NCI-H1417 (cell line): ENCODE results near the gene ENPP7.

ENCODE experiments used
- DNase-seq, 3 experiments: peaks; one replicate each; lab custom pipeline; 2025; lab: John Stamatoyannopoulos, UW

ENPP7 gene

DNA sequence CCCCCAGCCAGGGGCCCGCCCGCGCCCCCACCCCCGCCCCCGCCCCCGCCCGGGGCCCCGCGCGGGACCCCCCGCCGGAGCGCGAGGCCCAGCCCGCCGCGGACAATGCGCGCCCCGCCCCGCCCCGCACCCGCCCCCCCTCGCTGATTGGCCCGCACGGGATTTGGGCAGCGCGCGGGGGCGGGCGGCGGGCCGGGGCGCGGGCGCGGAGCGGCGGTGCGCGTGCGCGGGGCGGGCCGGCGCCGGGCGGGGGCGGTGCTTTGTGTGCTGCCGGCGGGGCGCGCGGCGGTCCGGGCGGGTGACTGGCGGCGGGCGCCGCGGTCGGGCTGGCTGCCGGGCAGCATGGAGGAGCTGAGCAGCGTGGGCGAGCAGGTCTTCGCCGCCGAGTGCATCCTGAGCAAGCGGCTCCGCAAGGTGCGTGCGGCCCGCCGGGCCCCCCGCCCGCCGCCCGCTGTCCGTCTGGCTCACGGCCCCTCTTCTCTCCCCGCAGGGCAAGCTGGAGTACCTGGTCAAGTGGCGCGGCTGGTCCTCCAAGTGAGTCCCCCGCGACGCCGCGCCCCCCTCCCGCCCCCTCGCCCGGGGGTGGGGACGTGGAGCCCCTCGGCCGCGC lies 47.3 kb downstream of the ENPP7 start, which contains the start of gene CBX2:
Gene CBX2 (plus strand): TSS at position 255 of the 610 bp plus-strand sequence. CDS start 88 bp downstream, at position 343.
- peak; percentile 81 to 88 (median 86) for DNase-seq

DNA sequence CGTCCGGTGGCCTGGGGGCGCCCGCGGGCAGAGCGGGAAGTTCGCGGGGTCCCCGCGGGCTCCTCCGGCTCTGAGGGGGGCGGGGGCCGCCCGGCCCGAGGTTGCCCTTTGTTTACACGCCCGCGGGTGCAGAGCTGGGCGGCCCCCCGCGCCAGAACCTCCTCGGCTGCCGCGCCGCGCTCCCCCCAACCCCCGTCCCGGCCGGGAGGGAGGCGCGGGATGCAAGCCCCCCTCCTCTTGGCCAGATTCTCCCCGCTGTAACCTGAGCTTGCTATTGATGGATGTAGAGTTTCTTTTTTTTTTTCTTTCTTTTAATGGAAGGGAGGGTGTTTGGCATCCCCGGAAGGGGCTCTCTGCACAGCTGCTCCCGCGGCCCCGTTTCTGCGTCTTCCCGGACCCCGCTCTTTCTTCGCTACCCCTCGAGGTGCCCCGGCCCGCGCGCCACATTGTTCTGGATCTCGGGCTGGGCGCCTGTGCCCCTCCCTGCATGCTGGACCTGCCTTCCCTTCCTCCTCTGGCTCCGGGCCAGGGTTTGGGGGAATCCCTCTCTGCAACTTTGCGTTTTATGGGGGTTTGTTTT lies 47.9 kb downstream of the ENPP7 start:
- DNase-seq = peak; percentile 44 to 79 (median 61)

DNA sequence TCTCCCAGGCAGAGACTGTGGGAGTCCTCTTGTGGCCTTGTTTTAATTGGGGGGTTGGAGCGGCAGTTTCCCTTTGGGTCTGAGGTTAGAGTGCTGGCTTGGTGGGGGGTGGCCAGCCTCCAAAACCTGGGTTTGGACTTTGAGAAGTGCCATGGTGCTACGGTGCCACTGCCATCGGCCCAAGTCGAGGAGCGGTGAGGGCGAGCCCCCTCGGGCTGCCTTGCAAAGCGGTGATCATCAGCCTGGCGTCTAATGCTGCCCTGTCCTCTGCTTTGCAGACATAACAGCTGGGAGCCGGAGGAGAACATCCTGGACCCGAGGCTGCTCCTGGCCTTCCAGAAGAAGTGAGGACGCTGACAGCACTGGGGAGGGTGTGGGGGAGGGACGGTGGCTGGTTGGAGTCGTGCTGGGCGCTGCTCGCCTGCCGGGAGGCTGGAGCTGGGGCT lies 48.4 kb downstream of the ENPP7 start:
- DNase-seq = peak in 2 of 3 experiments; percentile 39 to 66

DNA sequence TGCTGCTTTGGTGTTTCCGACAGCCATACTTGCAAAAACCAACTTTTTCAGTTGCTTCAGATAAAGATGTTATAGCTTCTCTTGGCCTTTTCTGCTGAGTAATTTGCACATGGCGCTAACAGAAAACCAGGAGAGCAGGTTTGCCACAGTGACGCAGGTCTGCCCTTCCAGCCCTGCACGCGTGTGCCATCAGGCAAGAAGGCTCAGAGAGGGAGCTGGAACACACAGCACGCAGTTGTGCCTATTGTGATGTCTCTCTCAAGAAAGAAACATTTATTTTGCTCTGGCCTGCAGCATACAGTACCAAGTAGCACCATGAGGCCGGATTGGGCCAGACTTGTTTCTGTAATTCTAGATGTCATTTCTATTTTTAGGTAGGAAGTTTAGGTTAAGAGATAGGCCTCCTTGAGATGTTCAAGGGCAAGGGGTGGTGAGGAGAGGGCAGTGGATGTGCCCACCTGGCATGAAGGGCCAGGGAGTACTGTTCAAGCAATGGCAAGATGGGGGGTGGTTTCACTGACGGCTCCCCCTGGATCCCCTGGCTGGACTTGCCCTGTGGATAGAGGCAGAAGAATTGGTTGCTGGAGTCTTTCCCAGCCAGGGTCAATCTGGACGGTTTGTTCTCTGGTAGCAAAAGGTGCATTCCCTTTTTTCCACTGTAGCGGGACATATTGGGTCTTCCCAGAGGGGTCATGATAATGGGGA lies 49.1 kb downstream of the ENPP7 start:
- DNase-seq = no peak

DNA sequence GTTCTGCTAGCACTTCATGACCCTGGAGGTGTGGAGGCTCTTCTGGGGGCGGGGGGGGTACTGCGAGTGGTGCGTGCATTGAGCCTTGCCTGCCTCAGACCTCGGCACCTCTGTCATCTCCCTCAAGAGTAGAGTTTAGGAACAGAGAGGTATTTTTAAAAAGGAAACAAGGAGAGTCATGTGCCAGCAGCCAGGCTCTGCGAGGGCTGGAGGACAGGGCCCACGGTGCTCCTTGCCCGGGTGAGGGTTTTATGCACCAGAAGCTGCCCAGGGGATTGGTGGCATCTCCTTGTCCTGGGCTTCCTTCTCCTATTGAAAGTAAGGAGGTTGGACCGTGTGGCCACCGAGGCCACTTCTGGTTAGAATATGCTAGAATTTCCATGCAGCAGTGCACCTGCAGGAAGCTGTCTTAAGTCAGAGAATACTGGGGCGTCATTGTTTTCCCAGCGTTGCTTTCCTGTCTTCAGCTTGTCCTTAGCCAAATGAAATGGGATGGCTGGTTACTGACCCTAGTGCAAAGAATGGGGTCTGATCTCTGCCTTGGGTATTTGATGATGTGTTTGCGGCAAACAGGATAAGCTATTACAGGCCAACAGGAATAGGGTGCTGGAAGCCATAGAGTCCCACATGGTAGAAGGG lies 50.4 kb downstream of the ENPP7 start:
- DNase-seq = no peak

DNA sequence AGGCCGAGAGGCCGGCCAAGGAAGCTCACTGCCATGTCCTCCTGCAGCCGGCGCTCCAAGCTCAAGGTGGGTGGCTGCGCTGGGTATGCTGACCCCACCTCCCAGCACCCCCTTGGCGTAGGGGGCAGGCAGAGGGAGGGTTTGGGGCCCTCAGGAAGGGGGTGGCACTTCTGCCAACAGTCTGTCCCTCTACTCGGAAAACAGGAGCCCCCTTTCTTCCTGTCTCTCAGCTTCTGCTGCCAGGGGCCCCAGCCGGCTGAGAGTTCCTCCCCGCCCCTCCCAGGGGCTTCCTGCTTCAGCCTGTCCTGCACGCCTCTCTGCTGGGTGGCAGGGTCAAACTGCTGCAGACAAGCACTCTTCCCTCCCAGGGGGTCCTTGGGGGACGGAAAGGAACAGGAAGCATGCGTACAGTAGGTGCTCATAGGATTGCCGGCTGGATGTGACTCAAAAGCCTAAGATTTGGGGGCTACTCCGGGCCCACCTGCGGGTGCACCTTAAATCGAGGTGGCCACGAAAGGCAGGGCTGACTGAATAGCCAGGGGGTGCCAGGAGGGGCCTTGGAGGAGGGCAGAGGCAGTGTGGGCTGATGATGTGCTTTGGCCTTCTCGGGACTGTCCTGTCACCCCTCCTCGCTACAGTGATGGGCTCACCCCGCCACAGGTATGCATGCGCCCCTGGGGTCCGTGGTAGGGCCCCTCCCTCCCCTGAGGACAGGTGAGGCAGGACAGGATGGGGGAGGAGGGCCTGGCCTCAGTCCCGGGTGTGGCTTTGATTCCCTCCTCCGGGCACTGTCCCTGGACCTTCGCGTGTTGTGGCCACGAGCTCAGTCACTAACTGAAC lies 51.2 kb downstream of the ENPP7 start:
- DNase-seq = no peak

DNA sequence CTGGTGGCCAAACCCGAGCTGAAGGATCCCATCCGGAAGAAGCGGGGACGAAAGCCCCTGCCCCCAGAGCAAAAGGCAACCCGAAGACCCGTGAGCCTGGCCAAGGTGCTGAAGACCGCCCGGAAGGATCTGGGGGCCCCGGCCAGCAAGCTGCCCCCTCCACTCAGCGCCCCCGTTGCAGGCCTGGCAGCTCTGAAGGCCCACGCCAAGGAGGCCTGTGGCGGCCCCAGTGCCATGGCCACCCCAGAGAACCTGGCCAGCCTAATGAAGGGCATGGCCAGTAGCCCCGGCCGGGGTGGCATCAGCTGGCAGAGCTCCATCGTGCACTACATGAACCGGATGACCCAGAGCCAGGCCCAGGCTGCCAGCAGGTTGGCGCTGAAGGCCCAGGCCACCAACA lies 53.1 kb downstream of the ENPP7 start:
- no peak for DNase-seq

DNA sequence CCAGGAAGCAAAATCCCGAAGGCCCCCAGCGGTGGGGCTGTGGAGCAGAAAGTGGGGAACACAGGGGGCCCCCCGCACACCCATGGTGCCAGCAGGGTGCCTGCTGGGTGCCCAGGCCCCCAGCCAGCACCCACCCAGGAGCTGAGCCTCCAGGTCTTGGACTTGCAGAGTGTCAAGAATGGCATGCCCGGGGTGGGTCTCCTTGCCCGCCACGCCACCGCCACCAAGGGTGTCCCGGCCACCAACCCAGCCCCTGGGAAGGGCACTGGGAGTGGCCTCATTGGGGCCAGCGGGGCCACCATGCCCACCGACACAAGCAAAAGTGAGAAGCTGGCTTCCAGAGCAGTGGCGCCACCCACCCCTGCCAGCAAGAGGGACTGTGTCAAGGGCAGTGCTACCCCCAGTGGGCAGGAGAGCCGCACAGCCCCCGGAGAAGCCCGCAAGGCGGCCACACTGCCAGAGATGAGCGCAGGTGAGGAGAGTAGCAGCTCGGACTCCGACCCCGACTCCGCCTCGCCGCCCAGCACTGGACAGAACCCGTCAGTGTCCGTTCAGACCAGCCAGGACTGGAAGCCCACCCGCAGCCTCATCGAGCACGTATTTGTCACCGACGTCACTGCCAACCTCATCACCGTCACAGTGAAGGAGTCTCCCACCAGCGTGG lies 53.7 kb downstream of the ENPP7 start:
- no peak for DNase-seq

DNA sequence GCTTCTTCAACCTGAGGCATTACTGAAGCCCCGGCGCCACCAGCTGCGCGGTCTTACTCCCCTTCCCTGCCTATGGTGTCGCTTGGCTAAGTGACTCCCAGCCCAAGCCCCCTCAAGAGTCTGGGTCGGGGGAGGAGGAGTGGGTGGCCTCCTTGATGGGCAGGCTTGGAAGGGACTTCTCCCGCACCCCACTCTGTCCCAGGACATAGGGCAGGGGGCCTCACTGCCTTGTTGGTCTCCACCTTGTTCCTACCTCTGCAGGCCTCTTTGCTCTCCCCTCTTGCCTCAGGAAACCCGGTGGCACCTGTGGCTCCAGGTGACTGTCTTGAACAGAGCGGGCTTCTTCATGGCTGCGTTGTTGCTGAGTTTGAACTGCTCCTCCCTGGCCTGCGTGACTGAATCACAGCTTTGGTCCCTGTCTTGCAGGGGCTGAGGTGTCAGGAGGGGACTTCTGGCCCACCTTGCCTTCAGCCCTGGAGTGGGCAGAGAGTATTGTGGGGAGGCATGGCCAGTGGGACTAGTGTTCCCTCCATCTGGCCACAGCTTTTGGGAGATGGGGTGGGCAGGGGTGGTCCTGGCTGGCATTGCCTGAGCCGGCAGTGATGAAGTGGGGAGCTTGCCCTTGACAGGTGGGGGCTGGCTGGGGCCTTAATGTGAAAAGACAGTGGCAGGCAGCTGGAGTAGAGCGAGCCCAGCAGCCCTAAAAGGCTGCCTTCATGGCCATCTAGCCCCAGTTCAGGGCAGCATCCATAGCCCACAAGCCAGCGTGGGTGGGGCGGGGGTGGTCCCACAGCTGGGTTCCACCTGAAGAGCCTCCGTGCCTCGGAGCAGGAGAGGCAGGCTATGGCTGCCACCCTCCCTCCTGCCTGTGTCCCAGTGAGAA lies 54.5 kb downstream of the ENPP7 start:
- no peak for DNase-seq

DNA sequence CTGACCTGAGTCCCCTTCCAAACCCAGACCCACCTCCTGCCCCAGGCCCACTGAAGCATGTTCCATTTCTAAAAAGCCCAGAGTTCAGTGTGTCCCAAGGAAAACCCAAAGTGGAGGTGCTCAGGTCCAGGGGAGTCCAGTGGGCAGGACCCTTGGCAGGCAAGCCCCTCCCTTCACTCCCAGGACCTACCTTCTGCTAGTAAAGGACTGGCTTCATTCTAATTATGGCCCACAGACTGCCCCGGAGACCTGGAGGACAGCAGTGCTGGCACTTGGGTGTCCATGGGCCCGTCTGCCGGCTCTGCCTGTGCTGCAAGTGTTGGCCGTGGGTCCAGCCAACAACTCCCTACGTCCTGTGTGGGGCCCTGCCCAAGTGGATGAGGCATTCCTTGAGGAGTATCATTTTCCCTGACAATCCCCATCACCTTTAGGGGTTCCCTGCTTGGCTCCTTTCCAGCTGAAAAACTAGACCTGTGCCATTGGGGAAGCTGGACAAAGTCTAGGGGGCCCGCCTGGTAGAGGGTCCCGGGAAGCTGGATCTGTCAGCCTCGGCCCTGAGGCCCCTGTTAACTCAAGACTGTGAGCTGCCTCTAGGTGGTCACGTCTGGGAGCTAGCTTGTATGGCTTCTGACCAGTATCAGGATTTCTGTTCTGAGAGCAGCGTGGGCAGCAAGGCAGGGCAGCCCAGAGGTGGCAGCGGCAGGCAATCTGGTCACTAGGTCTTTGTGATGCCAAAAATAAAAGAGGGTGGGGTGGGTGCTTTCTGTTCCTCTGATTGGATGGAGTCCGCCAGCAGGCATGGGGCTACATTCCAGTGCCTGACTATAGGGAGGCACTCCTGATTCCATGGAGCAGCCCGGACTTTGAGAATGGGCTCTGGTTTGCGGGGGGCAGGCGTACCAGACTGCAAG lies 55.4 kb downstream of the ENPP7 start:
- no peak for DNase-seq

DNA sequence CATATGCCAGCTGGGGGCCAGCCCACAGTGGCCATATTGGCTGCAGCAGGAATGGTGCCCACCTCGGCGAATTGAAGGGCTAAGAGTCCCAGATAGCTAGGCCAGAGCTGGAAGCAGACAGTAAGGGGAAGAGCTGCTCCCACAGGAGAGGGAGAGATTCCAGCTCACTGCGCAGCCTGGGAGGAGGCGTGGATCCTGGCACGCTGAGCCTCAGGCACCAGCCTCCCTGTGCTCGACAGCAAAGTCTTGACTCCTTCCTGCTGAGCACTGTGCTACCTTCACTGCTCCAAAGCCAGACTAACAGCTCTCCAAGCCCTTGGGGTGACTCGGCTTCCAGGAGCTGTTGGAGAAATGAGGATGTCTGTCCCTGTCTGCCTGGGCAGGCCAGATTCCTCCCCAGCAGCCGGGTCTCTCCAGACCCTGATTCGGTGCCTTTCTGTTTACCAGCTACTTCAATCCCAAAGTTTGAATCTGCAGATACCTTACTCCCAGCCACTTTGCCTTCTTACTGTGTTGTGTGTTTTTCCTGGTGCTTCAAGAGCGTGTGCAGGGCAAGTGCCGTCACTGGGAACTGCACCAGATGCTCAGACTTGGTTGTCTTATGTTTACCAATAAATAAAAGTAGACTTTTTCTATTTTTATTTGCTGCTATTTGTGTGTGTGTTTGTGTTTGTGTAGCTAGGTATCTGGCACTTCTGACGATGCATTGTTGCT lies 56.3 kb downstream of the ENPP7 start:
- peak in 1 of 3 experiments; percentile 7 for DNase-seq

DNA sequence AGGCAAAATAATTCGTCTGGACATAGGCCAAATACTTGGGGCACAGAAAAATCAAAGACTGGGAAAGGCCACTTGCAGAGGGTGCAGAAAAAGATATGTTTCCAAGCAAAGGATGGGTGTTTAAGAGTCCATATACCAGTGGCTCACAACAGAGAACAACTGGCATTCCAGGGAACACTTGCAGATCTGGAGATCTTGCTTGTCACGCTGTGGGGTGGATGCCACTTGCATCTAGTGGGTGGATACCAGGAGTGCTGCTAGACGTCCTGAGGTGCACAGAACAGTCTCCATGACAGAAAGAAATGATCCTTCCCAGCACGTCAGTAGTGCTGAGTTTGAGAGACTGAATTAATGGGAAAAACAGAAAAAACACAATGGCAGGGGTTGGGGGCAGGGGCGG lies 57.7 kb downstream of the ENPP7 start:
- DNase-seq = no peak

DNA sequence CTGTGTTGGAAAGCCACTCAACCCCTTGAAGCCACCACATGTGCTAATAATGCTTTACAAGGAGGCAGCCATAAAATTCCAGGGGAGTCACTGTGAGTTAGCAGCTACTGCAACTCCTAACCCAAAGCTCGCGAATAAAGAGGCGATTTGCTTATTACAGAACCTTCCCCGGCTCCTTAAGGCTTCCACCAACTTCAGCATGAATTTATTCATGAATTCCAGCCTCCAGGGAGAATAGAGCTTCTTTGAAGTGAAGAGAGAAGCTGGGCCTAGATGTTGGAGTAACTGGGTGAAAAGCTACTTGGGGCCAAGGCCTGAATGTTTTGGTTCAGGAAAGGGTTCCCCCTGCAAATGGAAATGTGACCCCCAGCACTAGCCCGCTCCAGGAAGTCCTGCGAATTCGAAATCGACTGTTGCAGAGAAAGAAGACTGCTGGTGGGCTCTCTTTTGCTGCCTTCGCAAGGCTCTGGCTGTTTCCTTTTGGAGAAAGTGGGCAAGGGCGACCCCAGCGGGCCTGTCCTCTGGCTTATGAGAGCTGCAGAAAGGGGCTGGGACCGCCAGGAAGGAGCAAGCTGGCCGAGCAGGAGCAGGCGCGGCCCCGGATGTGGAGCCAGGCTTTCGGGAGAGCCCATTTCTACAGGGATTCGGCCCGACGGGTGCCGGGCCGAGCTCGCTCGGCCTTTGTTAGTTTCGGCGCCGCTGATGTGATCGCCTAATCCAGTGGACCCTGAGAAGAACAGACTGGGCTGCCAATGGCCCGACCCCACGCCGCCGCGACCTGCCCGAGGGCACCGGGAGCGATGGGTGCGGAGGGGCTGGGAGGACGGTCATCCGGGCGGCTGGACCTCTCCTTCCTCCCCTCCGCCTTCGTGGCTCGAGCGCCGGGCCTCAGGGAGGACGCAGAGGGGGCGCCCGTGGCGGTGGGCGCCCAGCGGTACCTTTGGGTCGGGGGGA lies 58.5 kb downstream of the ENPP7 start:
- peak in 1 of 3 experiments; percentile 15 for DNase-seq

DNA sequence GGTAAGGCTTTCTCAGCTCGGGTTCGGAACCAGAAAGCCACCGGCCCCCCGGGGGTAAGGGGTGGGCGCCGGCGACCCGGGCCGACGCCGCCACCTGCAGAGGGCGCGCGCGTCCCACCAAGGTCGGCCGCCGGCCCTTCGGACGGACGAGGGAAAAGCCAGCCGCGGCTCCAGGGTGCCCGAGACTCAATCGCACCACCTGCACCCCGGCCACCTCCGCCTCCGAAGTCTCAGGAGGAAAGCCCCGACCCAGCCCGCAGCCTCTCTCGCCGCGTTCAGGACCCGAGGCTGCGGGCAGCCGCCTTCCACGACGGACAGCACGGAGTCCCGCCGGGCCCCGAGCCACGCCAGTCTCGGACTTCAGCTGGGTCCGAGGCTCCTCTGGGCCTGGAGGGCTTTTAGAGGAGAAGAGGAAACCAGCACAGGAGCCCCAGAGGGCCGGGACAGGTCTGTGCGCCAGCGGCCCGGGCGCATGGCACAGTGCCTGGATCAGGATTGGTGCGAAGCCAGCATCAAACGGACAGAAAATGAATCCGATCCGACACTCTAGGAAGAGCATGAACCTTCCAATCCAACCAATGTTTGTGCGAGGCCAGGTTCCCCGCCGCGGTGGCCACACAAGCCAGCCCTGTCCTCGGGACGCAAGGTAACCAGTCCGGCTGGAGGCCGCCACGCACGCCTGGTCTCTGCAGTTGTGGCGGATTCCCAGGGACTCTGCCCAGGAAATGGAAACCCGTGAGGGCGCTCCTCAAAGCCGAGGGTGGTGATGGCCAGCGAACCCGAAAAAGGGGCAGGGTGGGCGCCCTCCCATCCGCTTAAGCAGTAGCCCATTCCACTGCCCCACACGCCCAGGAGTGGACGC lies 59.4 kb downstream of the ENPP7 start:
- peak in 1 of 3 experiments; percentile 48 for DNase-seq

DNA sequence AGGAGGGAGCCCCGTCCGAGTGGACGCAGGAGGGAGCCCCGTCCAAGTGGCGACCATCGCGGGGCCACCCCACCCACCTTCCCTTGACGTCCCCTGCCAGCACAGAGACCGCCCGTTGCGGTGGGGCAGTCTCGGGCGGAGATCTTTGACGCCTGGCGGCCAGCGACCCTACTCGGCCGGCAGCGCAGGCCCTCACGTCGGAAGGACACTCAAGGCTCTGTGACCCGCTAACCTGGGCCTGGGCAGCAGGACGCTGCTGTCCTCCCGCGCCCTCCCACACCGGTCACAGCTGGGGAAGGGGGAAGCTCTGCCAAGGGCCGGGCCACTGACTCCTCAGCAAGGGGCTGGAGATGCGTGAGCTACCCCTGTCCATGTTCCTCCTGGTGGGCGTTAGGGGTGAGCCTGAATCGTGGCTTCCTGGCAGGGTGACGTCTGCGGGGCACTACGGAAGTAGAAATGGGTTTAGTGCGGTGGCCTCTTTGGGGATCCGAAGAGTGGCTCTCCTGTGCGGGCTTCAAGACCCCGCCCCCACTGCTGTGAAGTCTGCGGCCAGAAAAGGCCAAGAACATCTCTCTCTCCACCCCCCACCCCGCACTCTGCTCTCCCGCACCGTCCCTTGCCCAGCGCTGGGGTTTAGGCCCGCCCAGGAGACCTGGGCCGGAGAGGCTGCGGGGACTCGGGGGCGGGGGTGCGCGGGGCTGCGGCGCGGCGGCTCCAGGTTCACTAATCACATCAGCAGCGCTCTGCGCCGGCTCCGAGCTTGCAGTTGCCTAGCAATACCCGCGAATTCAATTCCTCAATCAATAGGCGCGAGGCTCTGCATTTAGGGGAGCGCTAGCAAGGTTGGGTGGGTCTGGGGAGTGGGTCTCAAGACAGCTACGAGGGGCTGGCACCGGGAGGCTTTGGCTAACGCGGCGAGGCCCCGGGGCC lies 60.3 kb downstream of the ENPP7 start:
- no peak for DNase-seq
